HUES64 (cell line): ENCODE results near the gene MBNL3.
"Not testable (repeated sequence)": the region's sequence is repeated elsewhere in the genome, so short reads cannot be mapped to it uniquely, and the experiment has no call there.

Experiments
- H3K27ac ChIP-seq: 2 replicates; pipeline ENCODE4 v1.7.0; 2013; ENCODE audit warnings: low read depth, low read length, inconsistent platforms
- H3K27me3 ChIP-seq: 2 replicates; pipeline ENCODE4 v1.6.1; 2013; ENCODE audit warnings: mild to moderate bottlenecking, low read length; ENCODE audit not compliant: insufficient read depth
- H3K36me3 ChIP-seq: 2 replicates; pipeline ENCODE4 v1.6.1; 2013; ENCODE audit warnings: mild to moderate bottlenecking, low read length; ENCODE audit not compliant: insufficient read depth
- H3K4me1 ChIP-seq: 2 replicates; pipeline ENCODE4 v1.6.1; 2013; ENCODE audit warnings: mild to moderate bottlenecking, low read length, moderate library complexity; ENCODE audit not compliant: insufficient read depth
- H3K4me3 ChIP-seq: 2 replicates; pipeline ENCODE4 v1.5.1; 2013; ENCODE audit warnings: mild to moderate bottlenecking, low read length, moderate library complexity
- H3K9ac ChIP-seq: 2 replicates; pipeline ENCODE4 v1.6.1; 2013; ENCODE audit warnings: mild to moderate bottlenecking, low read depth, low read length
- H3K9me3 ChIP-seq: 2 replicates; pipeline ENCODE4 v1.6.1; 2013; ENCODE audit warnings: low read depth, low read length; ENCODE audit not compliant: insufficient read depth
- WGBS: fragments of 150-250, 120-280 bp; methylation state at CpG from one replicate; pipeline ENCODE4 v1.1.7; 2013; ENCODE audit warnings: missing lambda C conversion rate; 5-methylcytosine and 5-hydroxymethylcytosine counted together

Gene MBNL3

DNA sequence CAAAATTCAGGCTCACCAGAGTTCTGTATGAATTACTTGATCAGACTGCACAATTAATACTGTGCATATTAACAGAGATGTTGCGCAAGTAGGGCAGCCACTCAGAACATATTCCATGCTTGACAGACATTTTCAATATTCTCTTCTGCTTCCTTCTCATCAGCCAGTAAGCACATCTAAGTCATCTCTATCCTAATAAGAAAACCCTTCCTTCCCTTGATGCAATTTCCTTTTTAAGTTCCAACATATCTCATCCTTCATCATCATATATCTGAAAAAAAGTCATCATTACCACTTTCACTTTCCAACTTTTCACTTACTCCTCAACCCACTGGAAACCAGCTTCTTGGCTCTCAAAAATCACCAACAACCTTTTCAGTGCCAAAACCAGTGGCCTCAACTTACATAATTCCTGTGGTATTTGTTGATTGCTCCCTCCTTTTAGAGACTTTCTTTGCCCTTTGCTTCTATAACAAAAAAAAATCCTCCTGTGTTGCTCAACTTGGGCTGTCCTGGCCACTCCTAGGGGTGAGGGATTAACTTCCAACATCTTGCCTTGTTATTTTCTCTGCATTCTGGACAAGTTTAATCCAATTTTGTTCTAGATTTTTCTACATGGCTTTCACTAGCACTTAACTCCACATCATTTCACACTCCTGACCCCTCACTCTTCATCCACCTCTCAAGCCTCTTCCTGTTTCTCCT, 14.1 kb downstream of the MBNL3 start:
- Histone ChIP-seq H3K27ac (no peak overlapping the region), H3K36me3 (no peaks in the 10 kb centered on the region), H3K4me1 (0 out of 2 replicates have a peak, but pooled peaks cover 6% of the 10 kb centered on the region), H3K9me3 (no peaks in the 10 kb centered on the region), H3K27me3 (no peaks in the 10 kb centered on the region), H3K4me3 (no peak overlapping the region), H3K9ac (no peak overlapping the region)
- 100% methylated on average over 1 of the region's 1 CpG for WGBS

GRCh38 chrX:132472397-132472796, 16.4 kb downstream of the MBNL3 start:
- Histone ChIP-seq H3K27me3 (no peaks in the 10 kb centered on the region), H3K9ac (no peak overlapping the region), H3K9me3 (no peaks in the 10 kb centered on the region), H3K4me3 (no peak overlapping the region), H3K27ac (no peak overlapping the region), H3K36me3 (no peaks in the 10 kb centered on the region), H3K4me1 (0 out of 2 replicates have a peak, but pooled peaks cover 3% of the 10 kb centered on the region)
- no CpG with 5 or more reads among the region's 1 CpG for WGBS

DNA sequence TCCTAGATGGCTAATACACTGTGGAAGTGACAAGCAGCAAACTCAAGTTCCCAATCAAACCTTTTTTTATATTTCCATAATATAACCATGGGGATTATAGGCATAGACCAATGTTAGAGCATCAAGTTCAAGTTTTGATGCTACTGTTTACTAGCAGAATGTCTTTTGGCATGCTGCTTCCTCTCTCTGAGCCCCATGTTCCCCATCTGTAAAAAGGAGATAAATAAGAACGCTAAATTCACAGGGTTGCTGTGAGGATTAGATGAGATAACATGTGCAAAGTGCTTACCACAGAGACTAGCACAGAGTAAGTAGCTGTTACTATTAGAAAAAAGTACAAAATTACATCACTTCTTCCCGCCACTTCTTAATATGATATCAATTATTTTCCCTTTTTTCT, 18.0 kb downstream of the MBNL3 start:
- Histone ChIP-seq H3K4me1 (no peaks in the 10 kb centered on the region), H3K27me3 (no peaks in the 10 kb centered on the region), H3K4me3 (no peak overlapping the region), H3K9ac (no peak overlapping the region), H3K27ac (no peak overlapping the region), H3K36me3 (no peaks in the 10 kb centered on the region), H3K9me3 (no peaks in the 10 kb centered on the region)
- 60% methylated on average over 1 of the region's 2 CpGs for WGBS

DNA sequence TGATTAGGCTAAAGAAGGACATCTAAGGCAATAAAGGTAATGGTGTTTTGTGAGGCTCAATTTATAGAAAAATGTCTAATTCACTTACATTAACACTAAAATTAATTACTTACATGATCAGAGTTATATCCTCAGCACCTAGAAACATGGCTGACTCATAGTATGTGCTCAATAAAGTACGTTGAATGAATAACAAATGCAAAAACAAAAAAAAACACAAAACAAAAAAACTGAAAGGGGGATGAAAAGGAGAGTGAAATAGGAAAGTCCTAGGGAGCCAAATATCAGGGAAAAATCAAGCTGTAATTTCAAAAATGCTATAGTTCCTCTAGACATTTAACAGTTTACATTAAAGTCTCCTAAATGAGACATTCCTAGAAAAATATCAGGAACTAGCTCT, 18.7 kb downstream of the MBNL3 start:
- Histone ChIP-seq H3K27me3 (no peaks in the 10 kb centered on the region), H3K9ac (no peak overlapping the region), H3K36me3 (no peaks in the 10 kb centered on the region), H3K4me1 (no peaks in the 10 kb centered on the region), H3K9me3 (no peaks in the 10 kb centered on the region), H3K4me3 (no peak overlapping the region), H3K27ac (no peak overlapping the region)
- WGBS: no CpG with 5 or more reads among the region's 1 CpG

- H3K4me3 ChIP-seq: no peak overlapping the region
- H3K36me3 ChIP-seq: no peaks in the 10 kb centered on the region
- H3K9ac ChIP-seq: no peak overlapping the region
- no peaks in the 10 kb centered on the region for H3K9me3 ChIP-seq
- no peaks in the 10 kb centered on the region for H3K4me1 ChIP-seq
- WGBS: 95% methylated on average over 2 of the region's 3 CpGs
- no peaks in the 10 kb centered on the region for H3K27me3 ChIP-seq
- no peak overlapping the region for H3K27ac ChIP-seq
These were observed 20.4 kb downstream of the MBNL3 start for GRCh38 chrX:132468454-132468853.

- no peaks in the 10 kb centered on the region for H3K36me3 ChIP-seq
- H3K4me3 ChIP-seq: no peak overlapping the region
- H3K9me3 ChIP-seq: no peaks in the 10 kb centered on the region
- no peaks in the 10 kb centered on the region for H3K4me1 ChIP-seq
- H3K27ac ChIP-seq: no peak overlapping the region
- WGBS: 96% methylated on average over 3 of the region's 3 CpGs
- no peak overlapping the region for H3K9ac ChIP-seq
- H3K27me3 ChIP-seq: no peaks in the 10 kb centered on the region
These were observed 20.8 kb downstream of the MBNL3 start for GRCh38 chrX:132467989-132468388.

DNA sequence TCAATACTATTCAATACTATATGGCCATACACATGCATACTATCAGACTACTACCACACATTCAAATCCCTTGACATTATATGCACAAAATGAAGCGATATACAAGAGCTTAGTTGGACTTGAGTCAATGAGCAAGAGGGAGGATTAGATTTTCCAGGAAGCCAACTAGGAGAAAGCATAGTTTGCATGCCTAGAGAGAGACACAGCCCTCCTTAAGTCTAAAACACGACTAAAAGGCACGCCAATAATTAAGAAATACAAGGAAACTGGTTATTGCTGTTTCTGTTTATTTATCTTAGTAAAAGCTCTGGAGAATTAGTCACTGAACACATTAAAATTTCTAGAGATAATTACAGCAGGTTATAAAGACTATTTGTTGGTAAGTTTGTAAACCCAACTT, 21.8 kb downstream of the MBNL3 start:
- Histone ChIP-seq H3K36me3 (no peaks in the 10 kb centered on the region), H3K4me3 (no peak overlapping the region), H3K9me3 (no peaks in the 10 kb centered on the region), H3K4me1 (no peaks in the 10 kb centered on the region), H3K27ac (no peak overlapping the region), H3K9ac (no peak overlapping the region), H3K27me3 (no peaks in the 10 kb centered on the region)
- 100% methylated on average over 1 of the region's 3 CpGs for WGBS

- H3K4me1 ChIP-seq: no peaks in the 10 kb centered on the region
- H3K36me3 ChIP-seq: no peaks in the 10 kb centered on the region
- no peak overlapping the region for H3K4me3 ChIP-seq
- no peaks in the 10 kb centered on the region for H3K9me3 ChIP-seq
- no peak overlapping the region for H3K27ac ChIP-seq
- WGBS: 59% methylated on average over 5 of the region's 8 CpGs
- H3K27me3 ChIP-seq: no peaks in the 10 kb centered on the region
- H3K9ac ChIP-seq: no peak overlapping the region
These were observed 25.4 kb downstream of the MBNL3 start for GRCh38 chrX:132463411-132463810.

DNA sequence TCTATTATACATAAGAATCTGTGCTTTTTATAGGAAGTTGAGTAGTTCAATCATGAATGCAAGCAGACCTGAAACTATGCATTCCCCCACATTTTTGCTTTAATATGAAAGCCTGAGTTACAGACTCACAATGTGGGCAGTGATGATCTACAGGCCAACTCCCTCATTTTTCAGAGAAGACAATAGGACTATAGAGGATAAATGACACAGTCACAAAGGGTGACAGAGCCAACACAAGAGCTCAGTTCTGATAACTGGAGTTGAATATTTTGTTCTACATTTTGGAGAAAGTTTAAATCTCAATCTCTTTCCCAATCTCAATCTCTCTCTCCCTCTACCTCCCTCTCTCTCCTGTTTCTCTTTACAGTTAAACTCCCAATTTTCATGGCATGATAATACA, 27.0 kb downstream of the MBNL3 start:
- no peak overlapping the region for H3K27ac ChIP-seq
- H3K9me3 ChIP-seq: no peaks in the 10 kb centered on the region
- no peaks in the 10 kb centered on the region for H3K36me3 ChIP-seq
- no peak overlapping the region for H3K4me3 ChIP-seq
- H3K4me1 ChIP-seq: no peaks in the 10 kb centered on the region
- H3K27me3 ChIP-seq: no peaks in the 10 kb centered on the region
- no peak overlapping the region for H3K9ac ChIP-seq

GRCh38 chrX:132452911-132453550, 35.8 kb downstream of the MBNL3 start:
- H3K36me3 ChIP-seq: no peaks in the 10 kb centered on the region
- H3K27ac ChIP-seq: no peak overlapping the region
- no peaks in the 10 kb centered on the region for H3K27me3 ChIP-seq
- WGBS: 89% methylated on average over 5 of the region's 5 CpGs
- no peak overlapping the region for H3K4me3 ChIP-seq
- no peaks in the 10 kb centered on the region for H3K4me1 ChIP-seq
- no peak overlapping the region for H3K9ac ChIP-seq
- H3K9me3 ChIP-seq: no peaks in the 10 kb centered on the region

GRCh38 chrX:132445909-132446308, 42.9 kb downstream of the MBNL3 start:
- not testable (repeated sequence) for H3K9ac ChIP-seq, H3K27me3 ChIP-seq, H3K36me3 ChIP-seq, H3K4me1 ChIP-seq, H3K9me3 ChIP-seq, H3K4me3 ChIP-seq, H3K27ac ChIP-seq
- no CpG with 5 or more reads among the region's 3 CpGs for WGBS

DNA sequence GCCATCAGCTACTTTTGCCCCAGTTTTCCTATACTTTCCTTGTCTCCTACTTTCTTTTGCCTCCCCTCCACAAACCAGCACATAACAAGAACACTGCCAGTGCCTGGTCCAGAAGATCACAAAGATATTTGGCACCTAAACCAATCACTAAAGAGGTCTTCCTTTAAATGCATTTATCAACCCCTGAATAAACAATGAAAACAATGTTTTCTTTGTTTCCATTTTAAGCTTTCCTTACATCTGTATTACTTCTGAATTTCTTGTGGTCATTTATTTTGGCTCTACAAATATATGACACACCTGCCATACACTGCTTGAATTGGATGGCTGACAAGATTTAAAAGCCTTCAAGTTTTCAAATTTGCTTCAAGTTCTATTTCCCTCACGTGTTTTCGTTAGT, 43.9 kb downstream of the MBNL3 start:
- no peak overlapping the region for H3K27ac ChIP-seq
- no peaks in the 10 kb centered on the region for H3K36me3 ChIP-seq
- 95% methylated on average over 2 of the region's 2 CpGs for WGBS
- no peaks in the 10 kb centered on the region for H3K4me1 ChIP-seq
- no peak overlapping the region for H3K4me3 ChIP-seq
- H3K27me3 ChIP-seq: no peaks in the 10 kb centered on the region
- no peaks in the 10 kb centered on the region for H3K9me3 ChIP-seq
- H3K9ac ChIP-seq: no peak overlapping the region
